Stimulated activated CD8-positive, alpha-beta memory T cell treated with anti-CD3 and anti-CD28 coated beads, Interleukin-15, amount 100 ng/mL, for 1 hour (primary cell): ENCODE measurements around the gene DNAJC5.
"Not testable (repeated sequence)": the region's sequence is repeated elsewhere in the genome, so short reads cannot be mapped to it uniquely, and the experiment has no call there.

Source experiments
- DNase-seq: peaks from one replicate; pipeline ENCODE4 v3.0.0-alpha.2; 2020; ENCODE audit warnings: low read depth

Gene DNAJC5

DNA sequence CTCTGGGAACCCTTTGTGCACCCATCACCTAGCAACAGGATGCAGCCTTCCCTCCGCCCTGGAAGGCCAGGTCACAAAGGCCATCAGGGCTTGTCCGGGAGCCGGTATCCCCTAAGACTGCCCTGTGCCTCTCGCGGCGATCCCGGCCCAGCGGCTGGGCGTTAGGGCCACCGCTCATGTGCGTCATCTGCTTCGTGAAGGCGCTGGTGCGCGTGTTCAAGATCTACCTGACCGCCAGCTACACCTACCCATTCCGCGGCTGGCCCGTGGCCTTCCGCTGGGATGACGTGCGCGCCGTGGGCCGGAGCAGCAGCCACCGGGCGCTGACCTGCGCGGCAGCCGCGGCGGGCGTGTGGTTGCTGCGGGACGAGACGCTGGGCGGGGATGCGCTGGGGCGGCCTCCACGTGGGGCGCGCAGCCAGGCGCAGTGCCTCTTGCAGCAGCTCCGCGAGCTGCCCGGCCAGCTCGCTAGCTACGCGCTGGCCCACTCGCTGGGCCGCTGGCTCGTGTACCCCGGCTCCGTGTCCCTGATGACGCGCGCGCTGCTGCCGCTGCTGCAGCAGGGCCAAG, 33.5 kb upstream of the DNAJC5 start, which contains the start of gene ABHD16B:
Gene ABHD16B, plus strand, starts transcription at position 134 of the 570 bp plus-strand sequence. Its CDS starts 43 bp downstream, at position 177.
- no peak for DNase-seq

DNA sequence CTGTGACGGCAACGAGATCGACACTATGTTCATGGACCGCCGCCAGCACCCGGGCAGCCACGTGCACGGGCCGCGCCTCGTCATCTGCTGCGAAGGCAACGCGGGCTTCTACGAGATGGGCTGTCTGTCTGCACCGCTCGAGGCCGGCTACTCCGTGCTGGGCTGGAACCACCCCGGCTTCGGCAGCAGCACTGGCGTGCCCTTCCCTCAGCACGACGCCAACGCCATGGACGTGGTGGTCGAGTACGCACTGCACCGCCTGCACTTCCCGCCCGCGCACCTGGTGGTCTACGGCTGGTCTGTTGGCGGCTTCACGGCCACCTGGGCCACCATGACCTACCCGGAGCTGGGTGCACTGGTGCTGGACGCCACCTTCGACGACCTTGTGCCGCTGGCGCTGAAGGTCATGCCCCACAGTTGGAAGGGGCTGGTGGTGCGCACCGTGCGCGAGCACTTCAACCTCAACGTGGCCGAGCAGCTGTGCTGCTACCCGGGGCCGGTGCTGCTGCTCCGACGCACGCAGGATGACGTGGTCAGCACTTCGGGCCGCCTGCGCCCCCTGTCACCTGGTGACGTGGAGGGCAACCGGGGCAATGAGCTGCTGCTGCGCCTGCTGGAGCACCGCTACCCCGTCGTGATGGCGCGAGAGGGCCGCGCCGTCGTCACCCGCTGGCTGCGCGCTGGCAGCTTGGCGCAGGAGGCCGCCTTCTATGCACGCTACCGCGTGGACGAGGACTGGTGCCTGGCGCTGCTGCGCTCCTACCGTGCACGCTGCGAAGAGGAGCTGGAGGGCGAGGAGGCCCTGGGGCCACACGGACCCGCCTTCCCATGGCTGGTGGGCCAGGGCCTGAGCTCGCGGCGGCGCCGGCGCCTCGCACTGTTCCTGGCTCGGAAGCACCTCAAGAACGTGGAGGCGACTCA, 32.7 kb upstream of the DNAJC5 start:
- no peak for DNase-seq

DNA sequence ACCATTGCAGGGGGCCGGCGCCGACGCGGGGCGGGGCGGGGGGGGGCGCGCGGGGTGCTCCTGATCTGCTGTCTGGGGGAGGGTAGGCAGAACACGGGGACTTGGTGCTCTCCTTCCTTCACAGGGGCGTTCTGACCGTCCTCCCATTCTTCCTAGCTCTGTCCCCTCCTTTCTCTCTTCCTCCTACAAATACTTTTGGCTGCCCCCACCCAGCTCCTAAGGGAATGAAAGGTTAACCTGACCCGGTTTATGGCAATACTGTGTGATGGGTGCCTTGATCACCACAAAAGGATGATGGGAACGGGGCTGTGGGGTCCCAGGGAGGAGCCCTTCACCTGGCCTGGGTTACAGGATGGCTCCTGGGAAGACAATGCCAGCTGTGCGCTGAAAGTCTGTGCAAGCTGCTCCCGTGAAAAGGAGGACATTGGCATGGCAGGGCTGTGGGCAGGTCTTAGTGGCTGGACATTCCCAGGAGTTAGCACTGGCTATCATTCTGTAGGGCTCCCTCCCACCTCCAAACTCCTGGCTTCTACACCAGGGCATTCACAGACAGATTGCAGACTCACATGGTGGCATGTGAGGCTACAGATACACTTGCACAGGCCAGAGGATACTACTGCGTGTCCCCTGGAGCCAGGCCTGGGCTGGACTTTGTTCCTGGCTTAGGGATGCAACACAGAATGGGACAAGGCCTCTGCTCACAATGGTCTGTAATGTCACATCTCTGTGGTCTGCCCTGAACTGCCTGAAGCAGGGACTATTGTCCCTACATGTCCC, 31.7 kb upstream of the DNAJC5 start:
- DNase-seq = no peak

DNA sequence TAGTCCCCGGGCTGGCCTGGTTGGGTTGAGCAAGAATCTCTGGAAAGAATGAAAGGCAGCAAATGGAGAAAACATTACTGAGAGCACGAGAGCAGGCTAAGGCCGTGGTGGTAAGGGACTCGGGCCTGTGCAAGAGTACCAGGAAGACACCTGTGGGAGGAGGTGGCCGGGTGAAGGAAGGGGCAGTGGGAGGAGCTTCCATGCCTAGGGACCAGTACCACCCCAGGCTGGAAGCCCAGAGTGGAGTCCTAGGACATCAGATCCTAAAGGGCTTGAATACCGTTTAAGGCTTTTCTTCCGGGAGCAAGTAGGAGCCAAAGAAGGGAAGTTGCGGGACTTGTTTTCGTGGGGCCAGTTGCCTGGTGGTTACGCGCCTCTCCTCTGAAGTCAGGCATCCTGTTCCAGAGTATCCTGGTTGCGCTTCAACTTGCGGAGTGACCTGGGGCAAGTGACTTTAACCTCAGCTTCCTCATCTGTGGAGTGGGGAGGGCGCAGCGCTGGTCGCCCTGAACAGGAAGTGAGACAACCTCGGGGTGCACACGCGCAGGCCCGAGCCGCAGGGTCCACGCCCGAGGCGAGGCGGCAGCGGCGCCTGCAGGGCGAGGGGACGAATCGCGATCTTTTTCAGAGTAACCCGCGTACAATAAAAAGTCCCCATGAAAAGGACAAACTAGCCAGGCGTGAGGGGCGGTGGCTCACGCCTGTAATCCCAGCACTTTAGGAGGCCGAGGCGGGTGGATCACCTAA, 31.0 kb upstream of the DNAJC5 start:
- DNase-seq = peak; percentile 56

DNA sequence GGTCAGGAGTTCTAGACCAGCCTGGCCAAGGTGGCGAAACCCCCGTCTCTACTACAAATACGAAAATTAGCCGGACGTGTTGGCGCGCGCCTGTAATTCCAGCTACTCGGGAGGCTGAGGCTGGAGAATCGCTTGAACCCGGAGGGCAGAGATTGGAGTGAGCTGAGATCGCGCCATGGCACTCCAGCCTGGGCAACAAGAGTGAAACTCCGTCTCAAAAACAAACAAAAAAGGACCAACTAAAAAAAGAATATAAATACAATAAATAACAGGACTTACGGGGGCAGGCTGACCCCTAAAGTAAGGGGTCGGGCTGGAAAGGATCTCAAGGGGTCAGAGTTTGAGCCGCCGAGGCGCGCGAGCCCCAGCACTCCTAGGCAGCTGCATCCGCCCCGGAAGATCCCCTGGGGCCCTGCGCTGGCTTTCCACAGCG, 30.4 kb upstream of the DNAJC5 start:
- no peak for DNase-seq

DNA sequence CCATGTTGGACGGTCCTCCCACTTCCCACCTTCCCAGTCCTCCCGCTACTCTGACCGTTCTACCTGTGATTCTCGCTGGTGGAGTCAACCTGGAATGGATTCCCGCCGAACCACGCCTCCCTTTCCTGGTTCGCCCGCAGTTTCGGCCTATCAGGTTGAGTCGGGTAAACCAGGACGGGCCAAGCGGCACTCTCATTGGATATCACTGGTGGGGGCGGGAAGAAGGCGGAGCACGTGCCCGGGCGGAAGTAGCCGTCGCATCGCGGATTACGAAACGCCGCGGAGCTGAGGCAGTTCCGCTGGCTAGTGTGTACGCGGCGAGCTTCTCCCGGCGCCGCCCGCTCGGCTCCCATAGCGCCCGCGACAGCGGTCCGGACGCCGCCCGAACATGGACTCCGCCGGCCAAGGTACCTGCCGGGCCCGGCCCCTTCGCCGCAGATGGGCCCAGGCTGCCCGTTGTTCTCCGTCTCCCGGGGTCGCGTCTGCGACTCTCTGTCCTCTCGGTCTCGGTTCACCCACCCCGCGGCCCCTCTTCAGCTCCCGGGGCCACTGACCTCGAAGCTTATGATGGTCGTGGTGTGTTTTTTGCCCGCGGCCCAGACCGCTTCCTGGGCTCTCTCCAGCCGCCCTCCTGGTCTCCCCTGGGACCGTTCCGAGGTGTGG, 29.8 kb upstream of the DNAJC5 start, which contains the start of gene TPD52L2:
Gene TPD52L2, plus strand, starts transcription at position 293 of the 663 bp plus-strand sequence. Its CDS starts 96 bp downstream, at position 389.
- DNase-seq = peak; percentile 98

DNA sequence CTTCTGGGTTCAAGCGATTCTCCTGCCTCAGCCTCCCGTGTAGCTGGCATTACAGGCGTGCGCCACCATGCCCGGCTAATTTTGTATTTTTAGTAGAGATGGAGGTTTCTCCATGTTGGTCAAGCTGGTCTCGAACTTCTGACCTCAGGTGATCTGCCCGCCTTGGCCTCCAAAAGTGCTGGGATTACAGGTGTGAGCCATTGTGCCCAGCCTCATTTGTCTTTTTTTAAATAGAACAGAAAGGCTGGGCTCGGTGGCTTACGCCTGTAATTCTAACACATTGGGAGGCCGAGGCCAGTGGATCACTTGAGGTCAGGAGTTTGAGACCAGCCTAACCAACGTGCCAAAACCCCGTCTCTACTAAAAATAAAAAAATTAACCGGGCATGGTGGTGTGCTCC, 27.9 kb upstream of the DNAJC5 start:
- not testable (repeated sequence) for DNase-seq

DNA sequence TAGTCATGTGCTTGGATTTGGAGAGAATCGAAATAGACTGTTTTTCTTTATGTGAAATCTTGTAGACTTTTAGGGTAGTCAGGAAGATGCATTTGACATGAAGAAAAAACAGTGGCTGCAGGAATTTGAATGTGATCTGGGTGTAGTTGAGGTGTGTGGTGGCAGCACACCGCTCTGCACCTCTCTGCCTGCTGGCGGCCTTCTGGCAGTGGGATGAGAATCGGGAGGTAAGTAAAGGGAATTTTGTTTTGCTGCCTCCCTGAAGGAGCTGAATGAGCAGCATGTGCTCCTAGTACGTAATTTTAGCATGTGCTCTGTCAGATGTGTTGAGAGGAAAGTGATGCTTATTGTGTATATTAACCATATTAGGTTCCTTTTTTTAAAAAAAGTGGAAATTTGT, 26.7 kb upstream of the DNAJC5 start:
- DNase-seq = no peak

DNA sequence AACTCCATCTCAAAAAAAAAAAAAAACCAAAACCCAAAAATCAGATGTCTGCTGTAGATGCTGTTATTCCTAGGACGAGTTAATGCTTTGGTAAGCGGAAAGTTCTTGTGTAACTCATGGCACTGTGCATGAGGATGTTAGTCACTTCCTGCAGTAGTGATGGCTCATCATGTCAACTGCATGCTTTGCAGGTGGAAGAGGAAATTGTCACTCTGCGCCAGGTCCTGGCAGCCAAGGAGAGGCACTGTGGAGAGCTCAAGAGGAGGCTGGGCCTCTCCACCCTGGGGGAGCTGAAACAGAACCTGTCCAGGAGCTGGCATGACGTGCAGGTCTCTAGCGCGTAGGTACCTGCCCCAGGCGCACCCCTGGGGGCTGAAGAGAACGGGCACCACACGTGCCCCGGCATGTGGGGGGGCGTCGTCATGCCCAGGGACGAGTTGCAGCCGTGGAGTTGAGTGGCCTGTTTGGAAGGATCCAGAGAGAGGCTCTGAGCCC, 21.4 kb upstream of the DNAJC5 start:
- DNase-seq = no peak

DNA sequence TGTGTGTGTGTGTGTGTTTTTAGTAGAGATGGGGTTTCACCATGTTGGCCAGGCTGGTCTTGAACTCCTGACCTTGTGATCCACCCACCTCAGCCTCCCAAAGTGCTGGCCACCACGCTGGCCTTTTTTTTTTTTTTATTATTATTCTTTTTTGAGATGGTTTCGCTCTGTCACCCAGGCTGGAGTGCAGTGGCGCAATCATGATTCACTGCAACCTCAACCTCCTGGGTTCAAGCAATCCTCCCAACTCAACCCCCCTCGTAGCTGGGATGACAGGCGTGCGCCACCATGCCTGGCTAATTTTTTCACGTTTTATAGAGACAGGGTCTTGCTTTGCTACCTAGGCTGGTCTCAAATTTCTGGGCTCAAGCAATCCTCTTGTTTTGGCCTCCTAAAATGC, 20.7 kb upstream of the DNAJC5 start:
- DNase-seq = not testable (repeated sequence)

DNA sequence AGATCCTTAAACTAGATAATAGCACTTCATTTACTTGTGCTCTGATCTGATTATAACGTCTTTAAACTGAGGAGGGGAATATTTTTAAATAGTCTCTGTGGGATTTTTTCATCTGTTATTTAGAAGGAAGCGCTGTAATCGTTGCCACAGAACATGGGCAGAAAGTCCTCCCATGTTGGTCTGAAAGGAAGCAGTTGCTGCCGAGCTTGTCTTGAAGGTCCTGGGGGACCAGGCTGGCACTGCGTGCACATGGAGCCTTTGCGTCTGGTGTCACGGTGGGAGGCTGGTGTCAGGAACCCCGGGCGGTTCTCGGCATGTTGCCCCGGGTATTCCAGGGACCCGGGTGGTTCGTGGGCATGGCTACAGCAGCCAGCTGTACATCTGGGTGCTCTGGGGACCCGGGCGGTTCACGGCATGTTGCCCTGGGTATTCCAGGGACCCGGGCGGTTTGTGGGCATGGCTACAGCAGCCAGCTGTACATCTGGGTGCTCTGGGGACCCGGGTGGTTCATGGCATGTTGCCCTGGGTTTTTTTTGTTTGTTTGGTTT, 18.4 kb upstream of the DNAJC5 start:
- no peak for DNase-seq

DNA sequence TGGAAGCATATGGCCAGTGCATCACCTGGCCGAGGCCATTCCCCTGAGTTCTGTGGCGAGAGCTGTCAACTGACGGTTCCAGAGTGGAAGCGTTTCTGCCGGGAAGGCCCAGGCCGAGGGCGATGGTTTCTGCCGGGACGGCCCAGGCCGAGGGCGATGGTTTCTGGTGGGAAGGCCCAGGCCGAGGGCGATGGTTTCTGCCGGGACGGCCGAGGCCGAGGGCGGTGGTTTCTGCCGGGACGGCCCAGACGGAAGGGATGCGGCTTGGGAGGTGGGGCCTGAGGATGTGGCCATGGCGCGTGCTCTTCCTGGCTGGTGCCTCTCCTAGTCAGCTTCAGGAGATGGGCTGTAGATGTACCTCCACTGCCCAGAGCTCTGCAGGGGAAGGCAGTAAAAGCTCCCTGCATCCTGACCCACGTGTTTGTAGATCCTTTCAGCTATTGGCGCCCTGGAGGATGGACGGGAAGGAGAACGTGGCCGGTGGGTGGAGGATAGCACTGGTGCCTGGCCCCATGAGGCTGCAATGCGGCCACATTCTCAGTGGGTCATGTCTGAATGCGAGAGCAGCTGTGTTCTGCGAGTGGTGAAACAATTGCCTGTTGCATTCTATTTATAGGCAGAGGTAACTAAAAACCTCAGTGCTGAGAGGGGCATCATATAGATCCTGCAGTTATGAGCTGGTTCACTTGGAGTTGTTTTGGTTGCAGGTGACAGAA, 17.0 kb upstream of the DNAJC5 start:
- DNase-seq = no peak

DNA sequence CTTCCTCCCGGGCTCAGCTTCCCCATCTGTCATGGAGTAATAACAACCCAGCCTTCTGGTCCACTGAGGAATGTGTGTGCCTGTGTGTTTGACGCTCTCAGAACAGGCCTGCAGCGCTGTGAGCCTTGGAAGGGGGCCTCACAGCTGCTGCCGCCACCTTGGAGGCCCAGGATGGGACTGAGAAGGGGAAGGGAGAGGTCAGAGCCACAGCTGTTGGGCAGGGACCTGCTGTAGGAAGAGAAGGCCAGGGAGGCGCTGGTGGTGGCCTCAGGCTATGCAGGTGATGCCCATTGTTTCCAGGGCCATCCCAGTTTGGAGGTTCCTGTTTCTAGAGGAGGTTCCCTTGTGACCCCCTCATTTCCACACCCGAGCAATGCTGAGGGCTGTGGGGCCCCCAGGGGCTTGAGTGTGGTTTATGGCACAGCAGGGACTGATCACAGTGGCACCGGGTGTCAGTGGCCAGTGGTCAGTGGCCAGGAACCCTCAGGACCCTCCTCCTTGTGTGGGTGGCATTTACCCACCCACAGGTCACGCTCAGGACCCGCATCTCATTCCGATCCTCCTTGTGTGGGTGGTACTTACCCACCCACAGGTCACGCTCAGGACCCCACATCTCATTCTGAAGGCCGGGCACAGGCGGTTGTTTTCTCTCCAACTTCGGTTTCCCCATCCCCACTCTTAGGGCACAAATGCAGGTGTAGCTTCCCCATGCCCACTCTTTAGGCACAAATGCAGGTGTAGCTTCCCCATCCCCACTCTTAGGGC, 15.8 kb upstream of the DNAJC5 start:
- DNase-seq = no peak

DNA sequence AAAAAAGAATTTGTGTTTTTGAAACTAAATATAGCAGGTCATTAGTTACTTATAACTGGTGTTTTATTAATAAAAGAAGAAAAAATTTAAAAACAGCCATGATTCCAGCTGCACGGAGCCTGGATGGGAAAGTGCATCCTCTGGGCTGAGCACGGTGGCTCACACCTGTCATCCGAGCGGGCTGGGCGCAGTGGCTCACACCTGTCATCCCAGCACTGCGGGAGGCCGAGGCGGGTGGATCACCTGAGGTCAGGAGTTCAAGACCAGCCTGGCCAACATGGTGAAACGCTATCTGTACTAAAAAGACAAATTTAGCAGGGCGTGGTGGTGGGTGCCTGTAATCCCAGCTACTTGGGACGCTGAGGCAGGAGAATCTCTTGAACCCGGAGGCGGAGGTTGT, 14.0 kb upstream of the DNAJC5 start:
- DNase-seq = not testable (repeated sequence)

DNA sequence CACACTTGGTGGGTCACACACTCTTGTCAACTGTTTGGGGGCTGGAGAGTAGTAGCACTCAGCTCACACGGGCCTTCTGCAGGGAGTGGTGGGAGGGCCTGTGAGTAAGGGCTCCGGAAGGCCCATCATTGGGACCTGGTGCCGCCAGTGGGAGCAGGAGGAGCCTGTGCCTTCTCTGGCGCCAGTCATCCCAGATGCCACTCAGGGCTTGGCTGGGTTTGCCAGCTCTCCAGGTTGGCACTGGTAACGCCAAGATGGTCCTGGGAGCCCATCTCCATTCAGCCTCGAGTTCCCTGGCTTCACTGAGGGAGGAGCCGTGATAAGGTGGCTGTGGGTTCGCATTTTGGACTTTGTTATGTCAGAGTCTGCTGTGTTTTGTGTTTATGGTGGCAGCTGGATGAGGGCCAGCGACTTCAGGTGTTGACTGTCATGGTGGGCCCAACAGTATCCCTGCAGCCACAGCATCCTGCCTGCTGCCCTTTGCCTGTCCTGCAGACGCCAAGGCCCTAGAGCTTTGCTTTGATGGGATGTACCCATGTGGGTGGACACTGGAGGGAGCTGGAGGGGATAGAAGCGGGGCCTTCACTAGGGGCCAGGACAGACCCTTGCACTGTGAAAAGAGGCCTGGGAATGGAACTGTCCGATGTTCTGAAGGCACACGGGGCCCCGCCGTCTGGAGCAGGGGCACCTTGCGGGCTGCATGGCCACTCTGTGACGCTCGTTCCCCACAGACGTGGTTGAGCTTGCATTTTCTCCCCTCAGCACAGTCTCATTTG, 13.3 kb upstream of the DNAJC5 start:
- DNase-seq = no peak

DNA sequence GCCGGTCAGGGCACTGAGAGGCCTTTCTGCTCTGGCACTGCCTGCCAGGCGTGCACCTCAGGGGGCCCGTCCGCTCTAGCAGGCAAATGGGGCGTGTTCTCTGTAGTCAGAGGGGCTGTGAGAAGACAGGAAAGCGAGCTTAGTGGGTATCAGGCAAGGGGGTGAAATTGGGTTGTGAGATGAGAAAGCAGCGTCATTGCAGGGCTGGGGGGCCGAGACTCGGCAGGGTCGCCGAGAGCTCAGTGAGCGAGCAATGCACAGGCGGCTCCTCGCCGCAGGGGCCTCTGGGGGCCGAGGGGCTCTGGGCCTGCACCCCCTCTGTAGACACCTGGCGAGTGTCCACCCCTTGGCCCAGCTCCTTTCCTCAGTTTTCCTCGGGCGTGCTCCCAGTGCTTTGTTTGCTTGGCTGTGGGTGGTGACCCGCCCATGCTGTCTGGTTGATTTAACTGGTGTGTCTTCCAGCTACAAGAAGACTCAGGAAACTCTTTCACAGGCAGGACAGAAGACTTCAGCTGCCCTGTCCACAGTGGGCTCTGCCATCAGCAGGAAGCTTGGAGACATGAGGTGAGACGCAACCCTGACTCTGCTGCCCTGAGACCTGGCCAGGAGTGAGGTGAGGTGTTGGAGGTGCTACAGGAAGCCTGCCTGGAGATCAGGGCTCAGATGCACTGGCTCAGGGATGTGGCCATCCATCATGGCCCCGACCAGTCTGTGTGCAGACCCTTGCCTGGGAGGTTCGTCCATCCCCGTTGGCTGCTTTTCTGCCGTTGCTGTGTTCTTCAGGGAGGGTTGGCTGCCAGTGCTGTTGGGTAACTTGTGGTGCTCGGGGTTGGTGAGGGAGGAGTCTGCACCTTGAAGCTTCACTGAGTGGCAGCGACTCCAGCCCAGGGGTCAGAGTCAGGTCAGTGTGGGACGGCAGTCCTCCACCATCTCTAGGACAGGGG, 12.4 kb upstream of the DNAJC5 start:
- DNase-seq = no peak

DNA sequence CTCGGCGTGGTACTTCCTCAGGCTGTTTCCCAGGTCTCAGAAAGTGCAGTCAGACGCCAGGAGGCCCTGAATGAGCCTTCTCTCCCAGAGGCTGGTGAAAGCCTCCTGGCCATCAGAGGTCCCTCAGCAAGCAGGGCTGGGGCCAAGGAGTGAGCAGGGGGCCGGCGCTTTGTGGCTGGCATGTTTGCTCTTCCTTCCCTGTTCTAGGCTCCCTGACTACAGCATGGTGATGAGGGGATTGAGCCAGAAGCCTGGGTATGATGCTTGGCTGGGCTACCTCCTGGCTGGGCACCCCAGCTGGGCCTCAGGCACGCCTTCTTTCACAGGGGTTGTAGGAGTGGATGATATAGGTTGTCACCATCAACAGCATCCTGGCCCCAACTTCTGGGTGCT, 11.7 kb upstream of the DNAJC5 start:
- no peak for DNase-seq
